GM18502 (cell line): ENCODE measurements around the gene PWWP2B.
A peak's percentile ranks its signal among the peaks of the same experiment; 100 is the strongest.

Experiments
- ATAC-seq: cut with Tn5 transposase; IDR thresholded peaks from one replicate; pipeline ENCODE4 v1.9.1; 2021; ENCODE audit warnings: mild to moderate bottlenecking; ENCODE audit not compliant: unreplicated experiment, poor library complexity

PWWP2B gene

DNA sequence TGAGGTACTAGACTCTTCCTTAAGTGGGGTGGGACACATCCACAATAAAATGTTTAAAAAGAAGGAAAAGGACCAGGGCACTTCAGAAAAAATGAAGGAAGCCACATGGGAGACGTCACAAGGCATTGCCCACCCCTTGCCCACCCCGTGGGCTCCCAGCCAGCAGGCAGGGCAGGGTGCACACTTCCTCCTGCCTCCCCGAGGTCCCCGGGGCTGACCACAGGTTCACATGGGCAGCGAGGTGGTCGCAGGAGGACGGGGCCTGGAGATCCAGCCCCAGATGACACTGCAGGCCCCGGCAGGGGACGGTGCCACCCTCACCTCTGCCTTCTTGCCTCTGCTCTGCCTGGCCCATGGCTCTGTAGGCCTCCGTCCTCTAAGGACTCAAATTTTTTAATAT lies 45.6 kb downstream of the PWWP2B start:
- no peak for ATAC-seq

DNA sequence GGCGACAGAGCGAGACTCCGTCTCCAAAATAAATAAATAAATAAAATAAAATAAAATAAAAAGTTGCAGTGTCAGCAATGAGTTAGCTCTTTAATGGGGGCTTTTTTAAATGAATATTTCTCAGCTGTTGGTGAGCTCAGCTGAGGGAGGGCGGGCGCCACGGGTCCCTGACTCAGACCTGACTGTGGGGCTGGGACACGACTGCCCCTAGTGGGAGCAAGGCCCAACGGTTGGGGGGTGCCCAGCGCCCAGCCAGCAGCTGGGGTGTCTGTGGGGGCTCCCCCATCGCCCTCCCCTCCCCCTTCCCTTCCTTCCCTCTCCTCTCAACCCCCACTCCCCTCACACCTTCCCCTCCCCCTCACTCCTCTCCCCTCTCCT lies 46.6 kb downstream of the PWWP2B start:
- peak; percentile 63 for ATAC-seq

GRCh38 chr10:132443983-132444876 lies 47.2 kb downstream of the PWWP2B start:
- no peak for ATAC-seq

GRCh38 chr10:132444877-132445351 lies 47.9 kb downstream of the PWWP2B start:
- ATAC-seq: no peak

- ATAC-seq: no peak
These were observed 48.7 kb downstream of the PWWP2B start for GRCh38 chr10:132445516-132446194.

- ATAC-seq: no peak
These were observed 49.2 kb downstream of the PWWP2B start for GRCh38 chr10:132446195-132446581.

DNA sequence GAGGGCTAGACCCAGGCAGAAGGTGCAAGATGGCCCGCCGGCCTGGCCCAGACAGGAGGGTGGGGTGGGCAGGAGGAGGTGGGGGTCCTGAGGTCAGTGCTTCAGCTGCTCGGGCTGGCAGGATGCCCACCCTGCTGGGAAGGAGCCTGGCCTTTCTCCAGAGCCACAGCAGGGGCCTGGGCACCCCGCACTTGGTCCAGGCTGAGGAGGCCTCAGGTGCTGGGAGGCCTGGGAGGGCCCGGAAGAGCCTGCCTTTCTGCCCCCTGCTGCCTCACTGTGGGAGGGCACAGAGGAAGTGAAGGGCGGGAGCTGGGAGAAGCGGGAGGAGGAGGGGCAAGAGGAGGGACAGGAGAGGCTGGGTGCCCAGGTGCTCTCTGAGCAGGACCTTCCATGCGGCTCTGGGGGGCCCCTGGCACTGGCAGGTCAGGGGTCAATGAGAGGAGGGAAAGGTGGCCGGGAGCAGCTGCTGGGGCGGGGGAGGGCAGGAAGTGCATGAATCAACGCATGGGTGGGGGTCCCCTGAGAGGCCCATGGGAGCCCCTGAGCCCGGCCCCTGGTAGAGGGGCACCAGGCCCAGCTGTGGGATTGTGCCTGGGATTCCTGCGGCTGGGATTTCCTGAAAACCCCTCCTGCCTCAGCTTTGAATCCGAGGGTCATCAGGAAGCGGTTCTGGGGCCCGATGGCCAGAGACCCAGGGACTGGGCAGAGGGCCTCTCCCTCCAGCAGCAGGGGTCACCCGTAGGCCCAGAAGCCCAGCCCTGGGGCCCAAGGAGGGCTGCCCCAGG lies 49.9 kb downstream of the PWWP2B start:
- ATAC-seq: peak; percentile 72

DNA sequence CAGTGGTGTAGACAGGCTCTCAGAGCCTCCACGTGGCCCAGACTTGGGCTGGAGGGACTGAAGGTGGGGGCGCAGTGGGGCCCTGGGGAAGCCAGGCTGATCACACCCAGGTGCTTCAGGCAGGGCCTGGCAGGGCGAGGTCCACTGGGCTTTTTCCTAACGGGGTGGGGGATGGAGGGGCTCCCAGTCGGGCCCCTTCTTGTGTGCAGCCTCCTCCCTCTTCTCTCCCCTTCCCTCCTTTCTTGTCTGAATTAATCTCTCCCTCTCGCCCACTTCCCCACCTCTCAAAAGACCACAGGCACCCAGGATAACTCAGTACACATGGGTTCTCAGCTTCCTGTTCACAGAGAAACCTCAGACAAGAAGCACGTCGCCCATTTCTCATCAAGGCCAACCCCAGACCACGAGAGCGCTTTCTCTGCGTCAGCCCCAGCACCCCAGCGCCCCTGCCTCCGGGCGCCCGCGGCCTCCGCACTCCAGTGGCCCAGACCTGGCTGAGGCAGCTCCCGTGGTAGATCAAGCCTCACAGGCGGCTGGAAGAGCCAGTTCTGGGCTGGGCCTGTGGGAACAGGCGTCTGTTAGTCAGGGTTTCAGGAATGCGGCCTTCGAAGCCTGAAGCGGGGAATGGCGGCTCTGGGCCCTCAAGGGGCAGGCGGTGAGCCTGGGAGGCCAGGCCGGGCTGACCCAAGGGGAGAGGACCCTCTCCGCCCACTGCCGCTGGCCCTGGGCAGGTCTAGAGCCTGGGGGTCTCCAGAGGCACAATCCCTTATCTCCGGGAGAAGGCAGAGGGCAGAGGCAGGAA lies 50.6 kb downstream of the PWWP2B start:
- ATAC-seq: no peak

- no peak for ATAC-seq
These were observed 51.3 kb downstream of the PWWP2B start for GRCh38 chr10:132448248-132448731.

DNA sequence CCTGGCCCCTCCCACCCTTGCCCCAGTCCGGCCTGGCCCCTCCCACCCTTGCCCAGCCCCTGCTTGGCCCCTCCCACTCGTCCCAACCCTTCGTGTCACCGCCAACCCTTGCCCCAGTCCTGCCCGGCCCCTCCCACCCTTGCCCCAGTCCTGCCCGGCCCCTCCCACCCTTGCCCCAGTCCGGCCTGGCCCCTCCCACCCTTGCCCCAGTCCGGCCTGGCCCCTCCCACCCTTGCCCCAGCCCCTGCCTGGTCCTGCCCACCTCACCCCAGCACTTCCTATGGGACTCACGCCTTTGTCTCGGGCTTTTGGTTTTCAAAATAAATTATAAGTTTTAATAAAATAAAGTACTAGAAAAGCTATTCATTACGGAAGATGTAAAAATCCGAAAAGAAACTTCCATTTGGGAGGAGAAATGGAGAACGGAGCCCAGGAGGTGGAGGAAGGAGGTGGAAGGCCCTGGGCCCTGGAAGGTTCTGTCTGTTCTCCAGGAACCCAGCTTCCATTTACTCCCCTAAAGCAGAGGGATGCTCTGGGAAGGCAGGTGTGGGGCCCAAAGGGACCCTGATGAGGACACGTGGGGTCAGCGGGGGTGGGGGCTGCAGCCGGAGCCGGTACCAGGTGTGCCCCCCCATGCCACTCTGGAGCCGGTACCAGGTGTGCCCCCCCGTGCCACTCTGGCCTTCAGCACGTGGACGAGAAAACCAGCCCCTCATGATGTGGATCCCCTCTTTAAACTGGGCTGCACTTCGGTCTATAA lies 52.2 kb downstream of the PWWP2B start:
- ATAC-seq: no peak

GRCh38 chr10:132449811-132450181 lies 52.8 kb downstream of the PWWP2B start:
- ATAC-seq: no peak

DNA sequence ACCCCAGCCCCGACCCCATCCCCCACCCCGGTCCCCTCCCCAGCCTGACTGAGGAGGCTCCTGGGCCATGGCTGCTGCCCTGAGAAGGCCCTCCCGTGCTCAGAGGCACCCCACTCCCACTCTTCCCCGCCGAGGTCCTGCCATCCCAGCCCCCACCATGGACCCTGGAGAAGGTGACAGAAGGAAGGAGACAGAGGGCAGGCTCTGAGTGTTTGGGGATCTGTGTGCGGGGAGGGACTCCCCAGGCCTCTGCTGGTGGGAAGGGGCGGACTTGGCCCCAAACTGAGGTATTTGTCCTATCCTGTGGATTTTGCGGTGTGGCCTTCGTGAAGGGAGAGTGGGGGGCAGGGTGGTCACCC lies 53.4 kb downstream of the PWWP2B start:
- no peak for ATAC-seq

DNA sequence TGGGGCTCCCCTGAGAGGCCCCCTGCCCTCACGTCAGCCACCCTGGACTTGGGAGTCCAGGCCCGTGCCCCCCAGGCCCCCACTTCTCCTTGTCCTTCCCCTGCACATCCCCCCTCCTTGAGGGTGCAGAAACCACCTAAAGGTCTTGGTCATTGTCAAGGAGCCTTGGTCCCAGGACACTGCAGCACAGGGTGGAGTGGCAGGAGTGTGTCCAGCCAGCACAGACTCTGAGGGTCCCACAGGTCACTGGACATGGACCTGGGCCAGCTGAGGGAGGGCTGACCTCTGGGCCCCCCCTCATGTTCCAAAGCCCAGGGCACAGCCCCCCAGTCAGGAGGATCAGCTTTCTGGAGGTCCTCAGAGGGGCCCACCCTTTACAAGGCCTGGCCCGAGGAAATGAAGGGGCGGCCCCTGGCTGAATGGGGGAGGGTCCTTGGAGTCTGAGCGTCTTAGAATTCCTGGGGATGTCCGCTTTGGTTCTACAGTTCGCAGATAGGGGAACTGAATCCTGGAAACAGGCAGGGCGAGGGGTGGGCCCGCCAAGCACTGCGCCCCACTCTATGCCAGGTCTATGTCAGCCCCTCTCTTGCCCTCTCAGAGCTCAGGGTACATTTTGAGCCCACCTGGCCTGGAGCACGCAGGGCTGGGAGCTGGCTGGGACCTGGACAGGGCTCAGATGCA lies 54.0 kb downstream of the PWWP2B start:
- no peak for ATAC-seq

DNA sequence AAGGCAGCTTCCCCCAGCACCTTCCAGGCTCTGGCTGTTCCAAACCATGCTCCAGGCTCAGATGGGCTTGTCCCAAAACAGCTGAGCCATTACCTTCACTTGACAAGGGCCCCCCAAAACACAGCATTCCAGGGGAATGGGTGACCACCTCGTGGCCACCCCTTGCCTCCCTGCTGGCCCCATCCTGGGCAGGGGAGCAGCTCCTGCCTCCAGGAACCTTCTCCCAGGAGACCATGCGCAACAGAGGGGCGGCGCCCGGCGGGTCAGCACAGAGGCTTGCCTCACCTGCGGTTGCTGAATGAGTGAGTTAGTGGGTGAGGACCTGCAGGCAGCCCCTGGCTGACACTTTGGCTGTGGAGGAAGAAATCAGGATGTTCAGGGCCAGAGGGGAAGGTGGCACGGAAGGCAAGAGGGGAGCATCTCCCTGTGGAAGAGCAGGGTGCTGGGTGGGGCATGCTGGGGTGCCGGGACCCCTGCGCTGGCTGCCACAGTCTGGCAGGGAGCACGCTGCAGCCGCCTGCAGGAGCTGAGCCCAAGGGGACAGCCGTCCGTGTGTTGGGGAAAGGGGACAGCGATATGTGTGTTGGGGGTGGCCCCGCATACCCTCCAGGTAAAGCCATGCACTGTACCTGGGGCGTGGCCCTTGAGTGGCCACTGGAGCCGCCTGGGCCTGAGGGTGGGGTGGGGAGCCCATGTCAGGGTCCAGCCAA lies 54.7 kb downstream of the PWWP2B start:
- ATAC-seq: no peak

DNA sequence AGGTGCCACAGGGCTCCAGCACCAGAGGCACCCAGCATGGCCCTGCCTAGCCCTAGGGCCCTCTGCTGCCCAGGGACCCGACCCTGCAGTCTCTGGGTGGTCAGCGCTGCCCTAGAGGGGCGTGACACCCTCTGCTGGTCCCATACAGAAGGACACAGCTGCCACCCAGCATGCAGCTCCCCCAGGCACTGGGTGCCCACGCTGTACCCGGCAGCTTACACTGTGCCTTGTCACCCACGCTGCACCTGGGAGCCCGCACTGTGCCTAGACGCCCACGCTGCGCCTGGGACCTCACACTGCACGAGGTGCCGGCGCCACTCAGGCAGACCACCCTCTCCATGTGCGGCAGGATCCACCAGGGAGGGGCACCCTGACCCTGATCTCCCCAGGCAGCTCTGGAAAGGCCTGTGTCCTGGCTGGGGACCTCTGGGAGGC lies 55.2 kb downstream of the PWWP2B start:
- ATAC-seq: no peak

DNA sequence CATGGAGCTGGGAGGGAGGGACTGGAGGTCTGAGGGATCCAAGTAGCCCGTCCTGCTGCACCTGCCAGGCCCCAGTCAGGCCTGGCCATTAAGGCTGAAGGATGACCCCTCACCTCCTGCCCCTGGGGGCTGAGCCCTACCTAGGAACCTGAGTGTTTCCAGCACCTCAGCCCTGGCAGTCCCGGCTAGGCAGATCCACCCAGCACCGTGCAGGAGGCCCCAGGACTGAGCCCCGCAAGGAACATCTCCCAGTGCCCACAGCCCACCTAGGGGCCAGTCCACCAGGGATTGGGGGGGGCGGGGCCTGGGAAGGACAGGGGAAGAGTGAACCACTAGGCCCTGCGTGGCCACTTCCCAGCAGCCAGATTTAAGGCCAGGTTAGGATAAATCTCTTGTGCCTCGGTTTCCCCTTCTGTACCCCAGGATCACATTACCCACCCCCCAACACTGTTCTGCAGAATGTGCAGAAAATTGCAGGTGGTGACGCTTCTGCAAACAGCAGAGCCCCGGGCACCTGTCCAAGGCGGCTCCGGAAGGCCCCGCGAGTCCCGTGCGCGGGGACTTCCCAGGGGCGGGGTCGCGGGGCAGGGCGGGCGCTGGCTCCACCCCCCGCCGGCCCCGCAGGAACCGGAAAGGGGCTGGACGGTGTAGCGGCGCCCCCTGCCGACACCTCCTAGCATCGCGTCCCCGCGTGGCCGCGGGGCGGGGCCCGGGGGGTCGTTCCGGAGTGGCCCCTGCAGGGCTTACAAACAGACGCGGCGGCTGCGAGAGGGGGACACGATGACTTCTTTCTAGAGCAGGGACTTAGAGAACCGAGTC lies 55.9 kb downstream of the PWWP2B start:
- peak; percentile 81 for ATAC-seq

GRCh38 chr10:132453470-132453861 lies 56.5 kb downstream of the PWWP2B start:
- no peak for ATAC-seq
